H1 (cell line): Measurements from ENCODE around the gene DTWD1. TPM values are rescaled to one million over a fixed set of nuclear protein-coding genes. Genes with fewer than 3 reads are reported as not detected.

Experiments
- CHD2 ChIP-seq: IDR thresholded peaks from 2 replicates; pipeline ENCODE4 v1.6.1; 2012; ENCODE audit warnings: low read length, improper control_type of control experiment
- ZNF274 ChIP-seq: IDR thresholded peaks from 2 replicates; pipeline ENCODE4 v1.7.0; 2012; ENCODE audit warnings: low read length, borderline replicate concordance; ENCODE audit errors: extremely low read depth
- polyA plus RNA-seq, 7 experiments: library from polyadenylated mRNA; depleted of rRNA in 3 of 7; stranded (reverse) in 5 of 7; unstranded in 2 of 7; fragments of >200 nt in 5 of 7; fragments of 200-250 nt in 2 of 7; gene quantifications; 1 replicate in 5 of 7; 2 replicates in 1 of 7; 4 replicates in 1 of 7; pipeline versions ENCODE4 v1.2.1 to v1.2.3, GENCODE V29; 2011 to 2013; ENCODE audit warnings: missing spikeins in 2 of 7, mixed read lengths in 2 of 7
- total RNA-seq: library from RNA; stranded (reverse); fragmentation: NEBNext Ultra II Directional; extraction: Animal tissue kit (Norgen Biotek cat#: 25700); gene quantifications from 2 replicates; pipeline ENCODE4 v1.2.1, GENCODE V29; 2021

The DTWD1 gene
- total and polyA plus RNA-seq, 2 of the 8 experiments (the other 6 are each of a cell fraction or from before 2014, with no cell fraction given): 10.4 to 32.4 TPM

GRCh38 chr15:49620658-49621368, at the start of gene DTWD1, which contains the start of gene FAM227B (continued):
- TF ChIP-seq CHD2: peak; percentile 85
- TF ChIP-seq ZNF274: no peak
- TF ChIP-seq, all 59 proteins: peak for 30
